SH-SY5Y (cell line): Measurements from ENCODE around the gene PJA1.

Experiments used
- GATA2 ChIP-seq: IDR thresholded peaks from 2 replicates; pipeline ENCODE4 v1.6.1; 2011; ENCODE audit warnings: mild to moderate bottlenecking, low read depth, low read length
- GATA3 ChIP-seq: IDR thresholded peaks from 2 replicates; pipeline ENCODE4 v1.6.1; 2011; ENCODE audit warnings: low read depth, mild to moderate bottlenecking, low read length, moderate library complexity

- TF ChIP-seq GATA2 (no peak), GATA3 (no peak)
Measured at GRCh38 chrX:69186651-69187050, 21.4 kb upstream of the PJA1 start.
